ENCODE results near the gene PANK2. TPM values are rescaled to one million over a fixed set of nuclear protein-coding genes. Genes with fewer than 3 reads are reported as not detected.
A peak's percentile ranks its signal among the peaks of the same experiment; 100 is the strongest.
"Not testable (repeated sequence)": the region's sequence is repeated elsewhere in the genome, so short reads cannot be mapped to it uniquely, and the experiment has no call there.

The PANK2 gene
- total RNA-seq, 2 experiments from 2014 or later = 49.0 to 51.1 TPM

- ATAC-seq (ENCODE audit: poor library complexity) = no peak
- H3K27ac Mint-ChIP-seq = peak overlapping the region; percentile 60
- Histone ChIP-seq H3K27ac (ENCODE audit: low read depth in 1 of 2, low read length in 2 of 2) (peak overlapping the region in 1 of 2 donors; percentile 4), H3K27me3 (ENCODE audit: control insufficient read depth in 1 of 2, insufficient read depth in 2 of 2, low read length in 2 of 2) (no peaks in the 10 kb centered on the region), H3K9me3 (ENCODE audit: control insufficient read depth in 1 of 2, insufficient read depth in 1 of 2, low read length in 2 of 2) (no peaks in the 10 kb centered on the region), H3K36me3 (ENCODE audit: insufficient read depth, low read length) (peaks cover 5% of the 10 kb centered on the region), H3K4me3 (ENCODE audit: low read length) (no peak overlapping the region), H3K4me1 (ENCODE audit: insufficient read depth, low read length) (peaks cover 80% of the 10 kb centered on the region)
- no peak for DNase-seq
- intact Hi-C loops (cut with DNase I, micrococcal nuclease) = loop anchor here in 1 of 2 experiments (10.0 kb wide), 1 partner anchor 118 kb away; the partner anchor contains the start of gene RNF24
- no peaks in the 10 kb centered on the region for H3K9me3 Mint-ChIP-seq
- H3K36me3 Mint-ChIP-seq (ENCODE audit: low read depth) = peaks cover 27% of the 10 kb centered on the region
- TF ChIP-seq CTCF (IDR thresholded peaks at IDR 0.05) = no peak
- ChIA-PET CTCF (interaction anchor here (1.6 kb wide), 1 partner anchor 10 kb away, joined by 4 read pairs; no protein-coding TSS in a partner anchor), POLR2A (no interaction called here)
- peaks cover 87% of the 10 kb centered on the region for H3K4me1 Mint-ChIP-seq (ENCODE audit: low read depth)
- peak overlapping the region; percentile 27 for H3K4me3 Mint-ChIP-seq
- no peaks in the 10 kb centered on the region for H3K27me3 Mint-ChIP-seq
Measured at GRCh38 chr20:3896302-3896701, 7.1 kb downstream of the PANK2 start.

GRCh38 chr20:3896853-3897583, 7.8 kb downstream of the PANK2 start:
- ATAC-seq (ENCODE audit: poor library complexity) = no peak
- ChIA-PET CTCF (interaction anchor here (0.6 to 1.6 kb wide), 2 partner anchors 10 to 130 kb away, joined by 4 read pairs; no protein-coding TSS in a partner anchor), POLR2A (interaction anchor here (0.6 to 1.2 kb wide), 3 partner anchors 10 to 185 kb away, joined by 3 to 5 read pairs (median 5); no protein-coding TSS in a partner anchor)
- Histone ChIP-seq H3K4me1 (ENCODE audit: insufficient read depth, low read length) (peaks cover 80% of the 10 kb centered on the region), H3K27ac (ENCODE audit: low read depth in 1 of 2, low read length in 2 of 2) (peak overlapping the region in 1 of 2 donors; percentile 10), H3K9me3 (ENCODE audit: control insufficient read depth in 1 of 2, insufficient read depth in 1 of 2, low read length in 2 of 2) (no peaks in the 10 kb centered on the region), H3K36me3 (ENCODE audit: insufficient read depth, low read length) (peaks cover 5% of the 10 kb centered on the region), H3K27me3 (ENCODE audit: control insufficient read depth in 1 of 2, insufficient read depth in 2 of 2, low read length in 2 of 2) (no peaks in the 10 kb centered on the region), H3K4me3 (ENCODE audit: low read length) (no peak overlapping the region)
- no peak for DNase-seq
- Mint-ChIP-seq H3K27me3 (no peaks in the 10 kb centered on the region), H3K9me3 (no peaks in the 10 kb centered on the region), H3K4me1 (ENCODE audit: low read depth) (peaks cover 87% of the 10 kb centered on the region), H3K4me3 (peak overlapping the region; percentile 27), H3K36me3 (ENCODE audit: low read depth) (peaks cover 20% of the 10 kb centered on the region), H3K27ac (peak overlapping the region; percentile 60)
- intact Hi-C loops (cut with DNase I, micrococcal nuclease) = loop anchor here in 1 of 2 experiments (10.0 kb wide), 1 partner anchor 118 kb away; the partner anchor contains the start of gene RNF24
- no peak for TF ChIP-seq CTCF (IDR thresholded peaks at IDR 0.05)

- intact Hi-C loops (cut with DNase I, micrococcal nuclease) = loop anchor here in 1 of 2 experiments (10.0 kb wide), 1 partner anchor 117 kb away; the partner anchor contains the start of gene RNF24
- H3K27ac ChIP-seq (ENCODE audit: low read depth in 1 of 2, low read length in 2 of 2); H3K27me3 ChIP-seq (ENCODE audit: control insufficient read depth in 1 of 2, insufficient read depth in 2 of 2, low read length in 2 of 2); H3K9me3 Mint-ChIP-seq; DNase-seq; H3K4me3 ChIP-seq (ENCODE audit: low read length); H3K4me3 Mint-ChIP-seq; H3K27me3 Mint-ChIP-seq; H3K9me3 ChIP-seq (ENCODE audit: control insufficient read depth in 1 of 2, insufficient read depth in 1 of 2, low read length in 2 of 2); ATAC-seq (ENCODE audit: poor library complexity); H3K36me3 ChIP-seq (ENCODE audit: insufficient read depth, low read length): not testable (repeated sequence)
- Mint-ChIP-seq H3K4me1 (ENCODE audit: low read depth) (peaks cover 84% of the 10 kb centered on the region), H3K27ac (peak overlapping the region; percentile 70), H3K36me3 (ENCODE audit: low read depth) (peaks cover 14% of the 10 kb centered on the region)
- POLR2A ChIA-PET = interaction anchor here (1.2 kb wide), 2 partner anchors 8 to 9 kb away, joined by 3 to 5 read pairs; no protein-coding TSS in a partner anchor
- peaks cover 77% of the 10 kb centered on the region for H3K4me1 ChIP-seq (ENCODE audit: insufficient read depth, low read length)
- CTCF ChIA-PET = interaction anchor here (0.7 to 1.6 kb wide), 2 partner anchors 8 to 11 kb away, joined by 3 to 4 read pairs; no protein-coding TSS in a partner anchor
Measured at GRCh38 chr20:3898181-3898580, 9.0 kb downstream of the PANK2 start.
